Measurements from ENCODE around the gene SYNGR3. TPM values are rescaled to one million over a fixed set of nuclear protein-coding genes. Genes with fewer than 3 reads are reported as not detected.
A peak's percentile ranks its signal among the peaks of the same experiment; 100 is the strongest.

SYNGR3 gene
- polyA plus RNA-seq, 2 of the 4 experiments (the other 2 are of a cell fraction) = 4.1 to 4.9 TPM

- peak; percentile 73 for TF ChIP-seq HES2 (IDR thresholded peaks at IDR 0.05)
Observed at GRCh38 chr16:2015117-2015946, 25.6 kb downstream of the SYNGR3 start (continued).

DNA sequence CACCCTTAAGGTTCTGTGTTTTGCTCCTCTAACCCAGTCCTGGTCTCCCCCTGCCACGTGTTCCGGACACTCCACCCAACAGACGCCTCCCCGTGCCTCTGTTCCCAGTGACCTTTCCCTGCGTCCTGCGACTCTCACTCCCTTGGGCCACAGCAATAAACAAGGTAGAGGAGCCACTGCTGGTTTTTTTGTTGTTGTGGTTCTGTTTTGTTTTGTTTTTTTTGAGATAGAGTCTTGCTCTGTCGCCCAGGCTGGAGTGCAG is 26.1 kb downstream of the SYNGR3 start:
- no peak for DNase-seq (ENCODE audit: low read depth in 1 of 2, low spot score in 1 of 2)
- ATAC-seq = no peak; a peak in 2 of 6 replicates
- CTCF ChIA-PET = interaction anchor here (0.6 to 2.3 kb wide), 12 partner anchors 9 to 218 kb away, joined by 3 to 15 read pairs (median 6); partner anchors contain the start of gene NHERF2
- peak overlapping the region; percentile 93 to 94 for H3K27ac ChIP-seq
- peaks cover 29% of the 10 kb centered on the region for H3K4me1 ChIP-seq
- 54% methylated on average over 7 of the region's 7 CpGs for WGBS (ENCODE audit: missing lambda C conversion rate)
- POLR2A ChIA-PET = interaction anchor here (1.1 to 2.3 kb wide), 2 partner anchors 51 to 140 kb away, joined by 4 to 9 read pairs; partner anchors contain the start of genes RPS2 and TRAF7
- no peaks in the 10 kb centered on the region for H3K9me3 ChIP-seq
- no peak for FAIRE-seq
- peak overlapping the region; percentile 74 for H3K4me2 ChIP-seq
- TF ChIP-seq HES2 (IDR thresholded peaks at IDR 0.05) (no peak), HOXB13 (CRISPR knock-in tag; IDR thresholded peaks at IDR 0.05; ENCODE audit: low read depth) (0 out of 2 replicates have a peak, but pooled peaks have one; percentile 47), POLR2A (IDR thresholded peaks at IDR 0.05; ENCODE audit: low read length) (no peak), ZNF302 (CRISPR knock-in tag; IDR thresholded peaks at IDR 0.05) (peak; percentile 58; the same call in 1 of the 2 replicates), EHF (CRISPR knock-in tag; IDR thresholded peaks at IDR 0.05) (peak; percentile 86), CBX8 (IDR thresholded peaks at IDR 0.05) (no peak), HOXA7 (CRISPR knock-in tag; IDR thresholded peaks at IDR 0.05) (0 out of 2 replicates have a peak, but pooled peaks have one; percentile 36)
- 0 out of 3 replicates have a peak overlapping the region, but pooled peaks have one; percentile 8 for H3K4me3 ChIP-seq

DNA sequence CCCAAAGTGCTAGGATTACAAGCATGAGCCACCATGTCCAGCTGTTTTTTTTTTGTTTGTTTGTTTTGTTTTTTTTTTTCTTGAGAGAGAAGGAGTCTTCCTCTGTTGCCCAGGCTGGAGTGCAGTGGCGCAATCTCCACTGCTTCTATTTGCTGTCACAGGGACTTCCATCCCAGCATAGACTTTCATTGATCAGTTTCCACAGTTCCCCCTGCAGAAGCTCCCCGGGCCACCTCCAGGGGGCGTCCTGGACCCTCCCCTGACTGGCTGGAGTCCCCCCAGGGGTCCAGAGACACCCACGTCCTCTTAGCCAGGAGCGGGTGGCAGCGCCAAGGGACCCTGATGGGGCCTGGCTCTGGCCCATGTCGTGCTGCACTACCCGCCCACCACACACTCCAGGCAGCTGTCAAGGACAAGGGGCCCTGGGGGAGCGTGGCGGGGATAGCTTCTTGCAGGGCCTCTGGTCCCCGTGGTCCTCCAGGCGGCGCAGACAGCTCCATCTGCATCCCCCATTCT is 26.7 kb downstream of the SYNGR3 start:
- DNase-seq (ENCODE audit: low read depth in 1 of 2, low spot score in 1 of 2) (no peak), FAIRE-seq (no peak), ATAC-seq (peak; percentile 3; a peak in 2 of 6 replicates)
- peak overlapping the region; percentile 93 to 94 for H3K27ac ChIP-seq
- POLR2A ChIA-PET = interaction anchor here (2.3 kb wide), 1 partner anchor 139 kb away, joined by 9 read pairs; the partner anchor contains the start of gene TRAF7
- H3K4me2 ChIP-seq = peak overlapping the region; percentile 74
- WGBS (ENCODE audit: missing lambda C conversion rate) = 69% methylated on average over 9 of the region's 13 CpGs
- CTCF ChIA-PET = interaction anchor here (0.6 to 2.3 kb wide), 17 partner anchors 9 to 217 kb away, joined by 3 to 15 read pairs (median 4); partner anchors contain the start of genes NHERF2, NTHL1 and TSC2
- H3K9me3 ChIP-seq = no peaks in the 10 kb centered on the region
- TF ChIP-seq, protein P1, sequence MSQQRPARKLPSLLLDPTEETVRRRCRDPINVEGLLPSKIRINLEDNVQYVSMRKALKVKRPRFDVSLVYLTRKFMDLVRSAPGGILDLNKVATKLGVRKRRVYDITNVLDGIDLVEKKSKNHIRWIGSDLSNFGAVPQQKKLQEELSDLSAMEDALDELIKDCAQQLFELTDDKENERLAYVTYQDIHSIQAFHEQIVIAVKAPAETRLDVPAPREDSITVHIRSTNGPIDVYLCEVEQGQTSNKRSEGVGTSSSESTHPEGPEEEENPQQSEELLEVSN (IDR thresholded peaks at IDR 0.05; ENCODE audit: borderline replicate concordance, low read depth) = no peak
- no peak for TF ChIP-seq KDM5A (IDR thresholded peaks at IDR 0.05)
- no peak for TF ChIP-seq REST (IDR thresholded peaks at IDR 0.05)
- TF ChIP-seq MAZ (IDR thresholded peaks at IDR 0.05; ENCODE audit: borderline replicate concordance, low read depth, low read length) = no peak
- TF ChIP-seq, protein P2, sequence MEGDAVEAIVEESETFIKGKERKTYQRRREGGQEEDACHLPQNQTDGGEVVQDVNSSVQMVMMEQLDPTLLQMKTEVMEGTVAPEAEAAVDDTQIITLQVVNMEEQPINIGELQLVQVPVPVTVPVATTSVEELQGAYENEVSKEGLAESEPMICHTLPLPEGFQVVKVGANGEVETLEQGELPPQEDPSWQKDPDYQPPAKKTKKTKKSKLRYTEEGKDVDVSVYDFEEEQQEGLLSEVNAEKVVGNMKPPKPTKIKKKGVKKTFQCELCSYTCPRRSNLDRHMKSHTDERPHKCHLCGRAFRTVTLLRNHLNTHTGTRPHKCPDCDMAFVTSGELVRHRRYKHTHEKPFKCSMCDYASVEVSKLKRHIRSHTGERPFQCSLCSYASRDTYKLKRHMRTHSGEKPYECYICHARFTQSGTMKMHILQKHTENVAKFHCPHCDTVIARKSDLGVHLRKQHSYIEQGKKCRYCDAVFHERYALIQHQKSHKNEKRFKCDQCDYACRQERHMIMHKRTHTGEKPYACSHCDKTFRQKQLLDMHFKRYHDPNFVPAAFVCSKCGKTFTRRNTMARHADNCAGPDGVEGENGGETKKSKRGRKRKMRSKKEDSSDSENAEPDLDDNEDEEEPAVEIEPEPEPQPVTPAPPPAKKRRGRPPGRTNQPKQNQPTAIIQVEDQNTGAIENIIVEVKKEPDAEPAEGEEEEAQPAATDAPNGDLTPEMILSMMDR (IDR thresholded peaks at IDR 0.05) = peak; percentile 42
- TF ChIP-seq ZNF302 (CRISPR knock-in tag; IDR thresholded peaks at IDR 0.05) = no peak
- TF ChIP-seq ATOH8 (CRISPR knock-in tag; IDR thresholded peaks at IDR 0.05; ENCODE audit: low read depth) = no peak
- TF ChIP-seq CEBPB (IDR thresholded peaks at IDR 0.05) = peak; percentile 32 to 64; a peak in 1 of 4 replicates
- H3K4me1 ChIP-seq = peaks cover 28% of the 10 kb centered on the region
- H3K4me3 ChIP-seq = no peak overlapping the region

Measured in A549 (cell line).